IMR-90 (cell line): ENCODE data around the gene VPS37B. TPM values are rescaled to one million over a fixed set of nuclear protein-coding genes. Genes with fewer than 3 reads are reported as not detected.

Experiments used
- ATAC-seq: fragments of 200-7000 bp; cut with Tn5 transposase; 2 replicates; pipeline ENCODE4 v1.9.1; 2020; ENCODE audit warnings: low read depth, mild to moderate bottlenecking, moderate library complexity
- BruUV-seq: library from RNA; stranded (reverse); fragments of 400-500 nt; replicated peaks from 2 replicates; lab custom pipeline; 2021; lab: Mats Ljungman, UMichigan
- CTCF ChIA-PET: fragments of 300-600 bp; formaldehyde crosslinking; extraction: SDS; loops from one replicate; lab custom pipeline; 2021; ENCODE audit warnings: antibody characterized with exemption; lab: Yijun Ruan, JAX
- POLR2A ChIA-PET: fragments of 300-600 bp; sonication (Branson Sonifier 250); formaldehyde crosslinking; loops from one replicate; lab custom pipeline; 2022; ENCODE audit warnings: antibody characterized with exemption; ENCODE audit not compliant: unreplicated experiment; lab: Charles Lee
- DNase-seq: peaks from one replicate; pipeline ENCODE4 v3.0.0; 2013
- H2AFZ ChIP-seq: replicated peaks from 2 replicates; pipeline ENCODE3; 2013; ENCODE audit warnings: low read length, mild to moderate bottlenecking; ENCODE audit not compliant: poor library complexity
- H2AK5ac ChIP-seq: 2 replicates; pipeline ENCODE4 v1.6.1; 2013; ENCODE audit warnings: low read depth, low read length, inconsistent platforms
- H2AK9ac ChIP-seq: replicated peaks from 2 replicates; pipeline ENCODE3; 2013; ENCODE audit warnings: mild to moderate bottlenecking, low read depth, low read length, moderate library complexity; ENCODE audit not compliant: poor library complexity
- H2BK120ac ChIP-seq: 2 replicates; pipeline ENCODE4 v1.6.1; 2013; ENCODE audit warnings: low read depth, low read length, inconsistent platforms
- H2BK15ac ChIP-seq: 3 replicates; pipeline ENCODE4 v1.6.1; 2013; ENCODE audit warnings: low read depth, low read length, inconsistent platforms
- H2BK20ac ChIP-seq: 2 replicates; pipeline ENCODE4 v1.6.1; 2013; ENCODE audit warnings: low read depth, mild to moderate bottlenecking, inconsistent platforms, low read length, moderate library complexity
- H2BK5ac ChIP-seq: 2 replicates; pipeline ENCODE4 v1.6.1; 2013; ENCODE audit warnings: mild to moderate bottlenecking, low read depth, low read length, inconsistent platforms; ENCODE audit not compliant: poor library complexity, severe bottlenecking
- H3K14ac ChIP-seq: replicated peaks from 2 replicates; pipeline ENCODE4 v1.6.1; 2013; ENCODE audit warnings: low read depth, low read length, inconsistent platforms
- H3K18ac ChIP-seq: 2 replicates; pipeline ENCODE4 v1.6.1; 2013; ENCODE audit warnings: low read depth, low read length, control low read depth
- H3K23ac ChIP-seq: 2 replicates; pipeline ENCODE4 v1.6.1; 2013; ENCODE audit warnings: low read depth, low read length, inconsistent platforms
- H3K27ac ChIP-seq: 2 replicates; pipeline ENCODE4 v1.5.1; 2013; ENCODE audit warnings: mild to moderate bottlenecking, control low read depth, low read length; ENCODE audit not compliant: insufficient read depth
- H3K27me3 ChIP-seq: 2 replicates; pipeline ENCODE4 v1.6.1; 2013; ENCODE audit warnings: low read length; ENCODE audit not compliant: control insufficient read depth, insufficient read depth
- H3K36me3 ChIP-seq: 2 replicates; pipeline ENCODE4 v1.6.1; 2013; ENCODE audit warnings: low read length, mixed read lengths; ENCODE audit not compliant: control insufficient read depth, insufficient read depth
- H3K4ac ChIP-seq: 2 replicates; pipeline ENCODE4 v1.6.1; 2013; ENCODE audit warnings: low read depth, low read length, inconsistent platforms
- H3K4me1 ChIP-seq: 2 replicates; pipeline ENCODE4 v1.6.1; 2013; ENCODE audit warnings: low read length, mixed read lengths; ENCODE audit not compliant: control insufficient read depth, insufficient read depth
- H3K4me2 ChIP-seq: 2 replicates; pipeline ENCODE4 v1.6.1; 2013; ENCODE audit warnings: low read depth, mild to moderate bottlenecking, control low read depth, low read length, moderate library complexity
- H3K4me3 ChIP-seq: 2 replicates; pipeline ENCODE4 v1.5.1; 2013; ENCODE audit warnings: low read depth, mild to moderate bottlenecking, control low read depth, low read length, moderate library complexity; ENCODE audit not compliant: insufficient read depth
- H3K56ac ChIP-seq: 2 replicates; pipeline ENCODE4 v1.6.1; 2013; ENCODE audit warnings: low read length, inconsistent platforms; ENCODE audit not compliant: insufficient read depth; ENCODE audit errors: extremely low read depth
- H3K79me1 ChIP-seq, 2 experiments: 2 replicates each; pipeline ENCODE4 v1.6.1; 2013; ENCODE audit warnings: low read length in 2 of 2, inconsistent platforms in 1 of 2, low read depth in 1 of 2
- H3K9ac ChIP-seq: 2 replicates; pipeline ENCODE4 v1.6.1; 2013; ENCODE audit warnings: low read depth, low read length, control low read depth
- H3K9me1 ChIP-seq: 2 replicates; pipeline ENCODE4 v1.6.1; 2013; ENCODE audit warnings: low read length, inconsistent platforms; ENCODE audit not compliant: insufficient read depth
- H3K9me3 ChIP-seq: 2 replicates; pipeline ENCODE4 v1.6.1; 2013; ENCODE audit warnings: low read length; ENCODE audit not compliant: control insufficient read depth, insufficient read depth
- H4K20me1 ChIP-seq: 2 replicates; pipeline ENCODE4 v1.6.1; 2013; ENCODE audit warnings: low read length, inconsistent platforms; ENCODE audit not compliant: insufficient read depth
- H4K5ac ChIP-seq: 2 replicates; pipeline ENCODE4 v1.6.1; 2013; ENCODE audit warnings: mild to moderate bottlenecking, low read depth, low read length, control low read depth
- H4K8ac ChIP-seq, 2 experiments: 2 replicates each; pipeline ENCODE4 v1.6.1; 2013; ENCODE audit warnings: low read depth in 2 of 2, low read length in 2 of 2, control low read depth in 1 of 2, inconsistent platforms in 1 of 2
- H4K91ac ChIP-seq: 2 replicates; pipeline ENCODE4 v1.6.1; 2013; ENCODE audit warnings: low read depth, low read length, inconsistent platforms; ENCODE audit not compliant: insufficient read depth
- ELK1 ChIP-seq: fragments of 150-350 bp; IDR thresholded peaks from 2 replicates; pipeline ENCODE4 v1.6.1; 2016; ENCODE audit warnings: low read depth, mild to moderate bottlenecking, low read length, moderate library complexity, borderline replicate concordance
- MAFK ChIP-seq: IDR thresholded peaks from 2 replicates; pipeline ENCODE4 v1.6.1; 2012; ENCODE audit warnings: low read depth, low read length, improper control_type of control experiment
- WGBS, 2 experiments: methylation state at CpG; one replicate each; pipeline versions ENCODE4 v1.1.5 to v1.1.7; 2013; ENCODE audit warnings: missing lambda C conversion rate in 2 of 2; ENCODE audit not compliant: insufficient read length in 1 of 2; ENCODE audit errors: extremely low coverage in 2 of 2; 5-methylcytosine and 5-hydroxymethylcytosine counted together
- dilution Hi-C: fragments of 300-500 bp; cut with HindIII; formaldehyde crosslinking; loops from one replicate; pipeline ENCODE4 v1.14.3; 2018; ENCODE audit warnings: low sequenced_read_pairs; ENCODE audit not compliant: unreplicated experiment
- in situ Hi-C: fragments of 300-500 bp; cut with MboI; formaldehyde crosslinking; loops from 3 replicates; pipeline ENCODE4 v1.14.3; 2019; ENCODE audit warnings: low sequenced_read_pairs, inconsistent platforms, mixed read lengths
- intact Hi-C: fragments of 100-400 bp; cut with micrococcal nuclease; formaldehyde crosslinking; loops from 2 replicates; pipeline ENCODE4 v1.10.0; 2022
- polyA plus RNA-seq, 3 experiments: library from polyadenylated mRNA; depleted of rRNA; stranded (reverse); fragments of >200 nt; gene quantifications; 2 replicates each; pipeline ENCODE4 v1.2.3, GENCODE V29; 2012; ENCODE audit warnings: low replicate concordance in 1 of 3
- total RNA-seq: library from RNA; depleted of rRNA; stranded (reverse); fragments of >200 nt; gene quantifications from 2 replicates; pipeline ENCODE4 v1.2.3, GENCODE V29; 2012

VPS37B gene
- total and polyA plus RNA-seq, 2 of the 4 experiments (the other 2 are of a cell fraction), result 8.6 to 25.7 TPM

DNA sequence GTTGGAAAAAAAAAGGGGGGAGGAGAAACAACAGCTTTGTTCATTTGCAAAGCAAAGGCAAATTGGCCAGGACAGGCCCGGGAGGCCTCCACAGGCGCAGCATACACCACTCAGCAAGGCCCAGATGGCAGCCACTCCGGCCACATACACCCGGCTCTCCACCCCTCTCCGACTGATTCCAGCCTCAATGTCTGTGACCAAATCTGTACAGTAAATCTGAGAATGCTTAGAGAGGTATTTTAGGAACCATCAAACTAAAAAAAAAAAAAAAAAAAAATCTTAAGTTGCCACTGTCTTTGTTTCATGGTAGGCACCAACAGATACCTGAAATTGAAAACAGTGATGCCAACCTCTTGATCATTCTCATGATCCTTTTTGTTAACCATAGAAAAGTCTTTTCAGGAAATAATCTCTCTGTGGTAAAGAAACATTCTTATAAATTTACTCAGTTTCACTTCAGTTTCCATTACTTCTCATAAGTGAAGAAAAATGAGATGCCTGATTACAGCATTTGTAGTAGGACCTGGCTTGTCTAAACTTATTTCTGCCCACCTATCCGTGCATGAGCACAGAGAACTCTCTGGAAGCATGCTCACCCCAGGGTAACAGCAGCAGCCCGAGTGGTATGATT is 20.2 kb downstream of the VPS37B start:
- Histone ChIP-seq H2AFZ (no peak overlapping the region), H2BK120ac (no peak overlapping the region), H3K27ac (no peak overlapping the region), H2BK15ac (no peak overlapping the region), H2AK9ac (no peak overlapping the region), H3K56ac (no peak overlapping the region), H2BK5ac (no peak overlapping the region), H3K4ac (0 out of 2 replicates have a peak overlapping the region, but pooled peaks have one; percentile 19), H3K4me2 (0 out of 2 replicates have a peak overlapping the region, but pooled peaks have one; percentile 33), H3K14ac (no peak overlapping the region), H4K8ac (no peak overlapping the region), H4K20me1 (peaks cover 58% of the 10 kb centered on the region), H3K4me3 (no peak overlapping the region), H3K9ac (no peak overlapping the region), H3K9me1 (peaks cover 20% of the 10 kb centered on the region), H4K91ac (no peak overlapping the region), H3K18ac (no peak overlapping the region), H3K79me1 (peaks cover 42 to 85% of the 10 kb centered on the region in 2 experiments), H2AK5ac (no peak overlapping the region), H4K5ac (no peak overlapping the region), H3K27me3 (no peaks in the 10 kb centered on the region), H3K36me3 (no peaks in the 10 kb centered on the region), H3K9me3 (no peaks in the 10 kb centered on the region), H3K4me1 (peaks cover 36% of the 10 kb centered on the region), H2BK20ac (no peak overlapping the region), H3K23ac (no peak overlapping the region)
- in situ Hi-C loops, result no loop called here
- no peak for DNase-seq
- intact Hi-C loops, result no loop called here
- POLR2A ChIA-PET, result no interaction called here
- no CpG with 5 or more reads among the region's 7 CpGs for WGBS, 2 experiments
- dilution Hi-C loops, result no loop called here
- BruUV-seq, result no TSS peak
- ATAC-seq, result no peak
- CTCF ChIA-PET, result interaction anchor here (0.5 kb wide), 1 partner anchor 192 kb away, joined by 3 read pairs; no protein-coding TSS in a partner anchor
- TF ChIP-seq ELK1 (no peak), MAFK (no peak)
